ENCODE results near the gene PPFIBP2. TPM values are rescaled to one million over a fixed set of nuclear protein-coding genes. Genes with fewer than 3 reads are reported as not detected.

Gene PPFIBP2
- total RNA-seq, 1 experiment from 2014 or later: 21.5 TPM

DNA sequence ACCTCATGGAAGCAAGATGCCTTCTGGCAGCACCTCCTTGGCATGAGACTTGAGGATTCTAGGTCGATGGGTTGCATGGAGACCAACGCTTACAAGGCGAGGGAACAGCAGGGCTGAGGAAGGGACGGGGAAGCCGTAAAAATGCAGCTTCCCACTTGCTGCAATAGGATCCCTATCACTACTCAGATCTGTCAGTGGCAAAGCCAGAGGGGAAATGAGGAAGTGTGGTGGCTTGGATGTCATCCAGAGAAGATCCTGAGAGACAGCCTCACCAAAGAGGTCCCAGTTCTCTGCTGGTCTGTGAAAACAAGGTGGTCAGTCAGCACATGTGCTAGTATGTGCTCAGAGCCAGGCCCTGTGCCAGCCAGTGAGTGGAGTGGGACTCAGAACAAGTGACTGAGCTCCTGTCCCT, 137.3 kb downstream of the PPFIBP2 start:
- CTCF ChIA-PET: no interaction called here
- intact Hi-C loops (cut with micrococcal nuclease; ENCODE audit: unreplicated experiment): no loop called here
- POLR2A ChIA-PET: no interaction called here
- H3K4me1 ChIP-seq (ENCODE audit: control insufficient read depth, insufficient read depth, low read length): no peaks in the 10 kb centered on the region
- TF ChIP-seq POLR2AphosphoS5 (IDR thresholded peaks at IDR 0.05; ENCODE audit: low read depth, low read length): no peak
- no peak for TF ChIP-seq TCF7L2 (IDR thresholded peaks at IDR 0.05; ENCODE audit: low read depth, low read length)
- no peak for TF ChIP-seq SIN3A (IDR thresholded peaks at IDR 0.05; ENCODE audit: borderline replicate concordance, insufficient read depth, low read depth, low read length)
- TF ChIP-seq, protein P1, sequence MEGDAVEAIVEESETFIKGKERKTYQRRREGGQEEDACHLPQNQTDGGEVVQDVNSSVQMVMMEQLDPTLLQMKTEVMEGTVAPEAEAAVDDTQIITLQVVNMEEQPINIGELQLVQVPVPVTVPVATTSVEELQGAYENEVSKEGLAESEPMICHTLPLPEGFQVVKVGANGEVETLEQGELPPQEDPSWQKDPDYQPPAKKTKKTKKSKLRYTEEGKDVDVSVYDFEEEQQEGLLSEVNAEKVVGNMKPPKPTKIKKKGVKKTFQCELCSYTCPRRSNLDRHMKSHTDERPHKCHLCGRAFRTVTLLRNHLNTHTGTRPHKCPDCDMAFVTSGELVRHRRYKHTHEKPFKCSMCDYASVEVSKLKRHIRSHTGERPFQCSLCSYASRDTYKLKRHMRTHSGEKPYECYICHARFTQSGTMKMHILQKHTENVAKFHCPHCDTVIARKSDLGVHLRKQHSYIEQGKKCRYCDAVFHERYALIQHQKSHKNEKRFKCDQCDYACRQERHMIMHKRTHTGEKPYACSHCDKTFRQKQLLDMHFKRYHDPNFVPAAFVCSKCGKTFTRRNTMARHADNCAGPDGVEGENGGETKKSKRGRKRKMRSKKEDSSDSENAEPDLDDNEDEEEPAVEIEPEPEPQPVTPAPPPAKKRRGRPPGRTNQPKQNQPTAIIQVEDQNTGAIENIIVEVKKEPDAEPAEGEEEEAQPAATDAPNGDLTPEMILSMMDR (IDR thresholded peaks at IDR 0.05): no peak
- TF ChIP-seq, protein P2, sequence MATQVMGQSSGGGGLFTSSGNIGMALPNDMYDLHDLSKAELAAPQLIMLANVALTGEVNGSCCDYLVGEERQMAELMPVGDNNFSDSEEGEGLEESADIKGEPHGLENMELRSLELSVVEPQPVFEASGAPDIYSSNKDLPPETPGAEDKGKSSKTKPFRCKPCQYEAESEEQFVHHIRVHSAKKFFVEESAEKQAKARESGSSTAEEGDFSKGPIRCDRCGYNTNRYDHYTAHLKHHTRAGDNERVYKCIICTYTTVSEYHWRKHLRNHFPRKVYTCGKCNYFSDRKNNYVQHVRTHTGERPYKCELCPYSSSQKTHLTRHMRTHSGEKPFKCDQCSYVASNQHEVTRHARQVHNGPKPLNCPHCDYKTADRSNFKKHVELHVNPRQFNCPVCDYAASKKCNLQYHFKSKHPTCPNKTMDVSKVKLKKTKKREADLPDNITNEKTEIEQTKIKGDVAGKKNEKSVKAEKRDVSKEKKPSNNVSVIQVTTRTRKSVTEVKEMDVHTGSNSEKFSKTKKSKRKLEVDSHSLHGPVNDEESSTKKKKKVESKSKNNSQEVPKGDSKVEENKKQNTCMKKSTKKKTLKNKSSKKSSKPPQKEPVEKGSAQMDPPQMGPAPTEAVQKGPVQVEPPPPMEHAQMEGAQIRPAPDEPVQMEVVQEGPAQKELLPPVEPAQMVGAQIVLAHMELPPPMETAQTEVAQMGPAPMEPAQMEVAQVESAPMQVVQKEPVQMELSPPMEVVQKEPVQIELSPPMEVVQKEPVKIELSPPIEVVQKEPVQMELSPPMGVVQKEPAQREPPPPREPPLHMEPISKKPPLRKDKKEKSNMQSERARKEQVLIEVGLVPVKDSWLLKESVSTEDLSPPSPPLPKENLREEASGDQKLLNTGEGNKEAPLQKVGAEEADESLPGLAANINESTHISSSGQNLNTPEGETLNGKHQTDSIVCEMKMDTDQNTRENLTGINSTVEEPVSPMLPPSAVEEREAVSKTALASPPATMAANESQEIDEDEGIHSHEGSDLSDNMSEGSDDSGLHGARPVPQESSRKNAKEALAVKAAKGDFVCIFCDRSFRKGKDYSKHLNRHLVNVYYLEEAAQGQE (IDR thresholded peaks at IDR 0.05; ENCODE audit: insufficient read depth in 1 of 2, low read depth in 2 of 2, low read length in 1 of 2): no peak
- no TSS peak for BruUV-seq (replicated peaks)
- H3K27ac ChIP-seq (ENCODE audit: low read length): no peak overlapping the region
- no peaks in the 10 kb centered on the region for H3K27me3 ChIP-seq (ENCODE audit: control insufficient read depth, insufficient read depth, low read length)
- no peaks in the 10 kb centered on the region for H3K36me3 ChIP-seq (ENCODE audit: control insufficient read depth, insufficient read depth, low read length)
- H3K9me3 ChIP-seq (ENCODE audit: control insufficient read depth, insufficient read depth, low read depth, low read length): no peaks in the 10 kb centered on the region
- DNase-seq (ENCODE audit: low read depth, low spot score): no peak
- in situ Hi-C loops (cut with HindIII; ENCODE audit: low pct_unique_long_range_greater_than_20kb, low sequenced_read_pairs): no loop called here
- ATAC-seq: no peak
- H3K4me3 ChIP-seq (ENCODE audit: low read depth in 2 of 2, low read length in 2 of 2): no peak overlapping the region

DNA sequence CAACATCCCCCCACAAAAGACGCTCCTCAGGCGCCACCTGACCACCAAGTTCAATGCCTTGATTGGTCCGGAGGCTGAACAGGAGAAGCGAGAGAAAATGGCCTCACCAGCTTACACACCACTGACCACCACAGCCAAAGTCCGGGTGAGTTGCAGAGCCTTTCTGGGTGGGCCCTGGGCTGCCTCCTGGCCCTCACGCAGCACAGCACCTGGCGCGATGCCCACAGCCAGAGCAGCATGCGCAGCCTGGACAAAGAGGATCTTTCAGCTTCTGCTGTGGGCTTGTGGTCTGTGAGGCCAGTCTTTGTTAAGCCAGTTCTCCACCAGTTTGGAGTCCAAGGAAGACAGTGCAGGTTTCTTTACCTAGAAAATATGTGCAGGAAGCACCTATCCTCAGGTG, 137.9 kb downstream of the PPFIBP2 start:
- Histone ChIP-seq H3K4me3 (ENCODE audit: low read depth in 2 of 2, low read length in 2 of 2) (no peak overlapping the region), H3K36me3 (ENCODE audit: control insufficient read depth, insufficient read depth, low read length) (no peaks in the 10 kb centered on the region), H3K4me1 (ENCODE audit: control insufficient read depth, insufficient read depth, low read length) (no peaks in the 10 kb centered on the region), H3K9me3 (ENCODE audit: control insufficient read depth, insufficient read depth, low read depth, low read length) (no peaks in the 10 kb centered on the region), H3K27ac (ENCODE audit: low read length) (no peak overlapping the region), H3K27me3 (ENCODE audit: control insufficient read depth, insufficient read depth, low read length) (no peaks in the 10 kb centered on the region)
- TF ChIP-seq, protein P1 (IDR thresholded peaks at IDR 0.05): no peak
- TF ChIP-seq SIN3A (IDR thresholded peaks at IDR 0.05; ENCODE audit: borderline replicate concordance, insufficient read depth, low read depth, low read length): no peak
- TF ChIP-seq POLR2AphosphoS5 (IDR thresholded peaks at IDR 0.05; ENCODE audit: low read depth, low read length): no peak
- no peak for TF ChIP-seq TCF7L2 (IDR thresholded peaks at IDR 0.05; ENCODE audit: low read depth, low read length)
- TF ChIP-seq, protein P2 (IDR thresholded peaks at IDR 0.05; ENCODE audit: insufficient read depth in 1 of 2, low read depth in 2 of 2, low read length in 1 of 2): no peak
- in situ Hi-C loops (cut with HindIII; ENCODE audit: low pct_unique_long_range_greater_than_20kb, low sequenced_read_pairs) (no loop called here), intact Hi-C loops (cut with micrococcal nuclease; ENCODE audit: unreplicated experiment) (no loop called here)
- no TSS peak for BruUV-seq (replicated peaks)
- DNase-seq (ENCODE audit: low read depth, low spot score): no peak
- ChIA-PET POLR2A (no interaction called here), CTCF (no interaction called here)
- ATAC-seq: no peak
